ENCODE data around the gene IL17A.

The IL17A gene

DNA sequence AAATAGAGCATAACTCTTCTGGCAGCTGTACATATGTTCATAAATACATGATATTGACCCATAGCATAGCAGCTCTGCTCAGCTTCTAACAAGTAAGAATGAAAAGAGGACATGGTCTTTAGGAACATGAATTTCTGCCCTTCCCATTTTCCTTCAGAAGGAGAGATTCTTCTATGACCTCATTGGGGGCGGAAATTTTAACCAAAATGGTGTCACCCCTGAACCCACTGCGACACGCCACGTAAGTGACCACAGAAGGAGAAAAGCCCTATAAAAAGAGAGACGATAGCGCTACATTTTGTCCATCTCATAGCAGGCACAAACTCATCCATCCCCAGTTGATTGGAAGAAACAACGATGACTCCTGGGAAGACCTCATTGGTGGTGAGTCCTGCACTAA, at the start of gene IL17A:
TSS of gene IL17A (plus strand) at position 301 of the 400 bp plus-strand sequence. CDS start at position 358, 57 bp downstream.
- no peak for DNase-seq

DNA sequence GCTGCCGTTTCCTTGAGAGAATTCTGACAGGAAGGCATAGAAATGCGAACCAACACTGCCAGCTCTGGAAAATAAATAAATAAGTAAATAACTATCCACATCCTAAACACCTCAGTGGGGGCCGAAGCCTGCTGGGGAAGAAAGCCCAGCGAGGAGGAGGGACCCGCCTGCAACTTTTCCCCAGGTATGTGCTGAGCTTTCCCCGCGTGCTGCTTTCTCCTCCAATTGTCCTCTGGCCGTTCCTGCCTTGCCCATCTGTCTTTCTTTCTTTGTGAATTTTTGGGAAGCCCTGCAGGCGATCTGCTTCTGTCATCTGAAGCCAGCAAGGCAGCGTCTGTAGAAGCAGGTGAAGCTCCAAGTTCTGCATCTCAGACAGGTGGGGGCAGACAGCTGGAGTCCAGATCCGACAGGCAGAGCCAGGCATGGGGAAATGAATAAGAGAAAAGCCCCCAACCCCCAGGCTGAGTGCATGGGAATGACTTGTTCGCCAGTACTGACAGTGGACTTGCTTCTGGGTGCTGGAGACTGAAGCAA, 49.2 kb upstream of the IL17A start:
- no peak for DNase-seq

DNA sequence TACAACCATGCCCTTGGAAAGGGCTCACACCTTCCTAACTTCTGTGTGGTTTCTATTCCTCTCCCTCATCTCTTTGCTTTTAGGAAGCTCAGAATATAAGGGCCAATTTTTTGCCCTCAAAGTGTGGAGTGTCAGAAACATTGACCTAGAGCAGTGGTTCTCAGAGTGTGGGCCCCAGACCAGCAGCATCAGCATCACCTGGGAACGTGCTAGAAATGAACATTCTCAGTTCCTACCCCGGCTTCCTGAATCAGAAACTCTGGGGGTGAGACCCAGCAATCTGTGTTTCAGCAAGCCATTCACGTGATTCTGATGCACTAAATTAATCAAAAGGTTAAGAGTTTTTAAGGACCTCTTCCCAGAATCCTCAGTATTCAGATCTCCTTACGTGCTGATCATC, 47.9 kb upstream of the IL17A start:
- DNase-seq = no peak

DNA sequence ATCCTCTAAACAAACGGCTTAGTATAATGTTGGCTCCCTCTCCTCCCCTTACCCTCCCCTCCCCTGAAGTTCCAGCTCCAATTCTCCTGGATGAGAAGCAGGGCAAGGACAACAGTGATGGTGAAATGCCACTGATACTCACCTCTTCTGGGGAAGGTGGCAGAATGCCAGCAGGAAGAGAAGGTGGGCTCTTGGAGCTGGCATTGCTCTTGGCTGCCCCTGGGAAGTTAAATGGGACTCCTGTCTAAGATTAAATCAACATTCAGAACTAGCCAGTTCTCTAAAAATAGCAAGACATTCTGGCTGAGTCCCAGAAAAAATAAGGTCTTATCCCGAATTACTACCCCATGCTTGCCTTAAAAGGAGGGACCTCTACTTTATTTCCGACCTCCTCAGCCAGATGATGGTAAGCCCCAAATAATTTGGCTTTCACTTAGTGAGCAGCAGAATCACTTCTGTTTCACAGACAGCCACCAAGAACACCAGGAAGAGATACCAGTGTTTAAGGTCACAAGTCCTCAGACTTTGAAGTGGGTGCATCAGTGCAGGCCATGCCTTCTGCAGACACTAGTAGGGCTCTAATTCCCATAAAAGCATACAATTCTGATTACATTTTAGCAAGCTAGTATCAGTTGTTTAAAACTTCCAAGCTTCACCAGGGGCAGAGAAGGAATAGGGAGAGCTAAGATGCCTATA, 46.0 kb upstream of the IL17A start:
- DNase-seq = no peak

DNA sequence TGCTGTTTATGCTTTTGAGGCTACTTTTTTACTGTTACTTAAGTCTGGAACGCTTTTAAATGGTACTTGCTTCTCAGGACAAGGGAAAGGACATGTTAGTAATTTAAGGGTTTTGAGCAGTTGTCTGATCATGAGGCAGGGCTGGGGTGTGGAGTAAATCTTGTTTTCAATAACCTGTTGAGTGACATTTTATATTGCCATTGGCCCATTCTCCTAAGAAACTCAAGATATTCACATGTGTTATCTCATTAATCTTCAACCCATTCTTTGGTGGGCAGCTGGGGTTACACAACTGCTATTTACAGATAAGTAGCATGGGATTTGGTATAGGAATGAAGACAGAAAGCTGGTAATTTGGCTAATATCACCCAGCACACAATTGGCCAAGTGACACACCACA, 44.6 kb upstream of the IL17A start:
- DNase-seq = no peak

DNA sequence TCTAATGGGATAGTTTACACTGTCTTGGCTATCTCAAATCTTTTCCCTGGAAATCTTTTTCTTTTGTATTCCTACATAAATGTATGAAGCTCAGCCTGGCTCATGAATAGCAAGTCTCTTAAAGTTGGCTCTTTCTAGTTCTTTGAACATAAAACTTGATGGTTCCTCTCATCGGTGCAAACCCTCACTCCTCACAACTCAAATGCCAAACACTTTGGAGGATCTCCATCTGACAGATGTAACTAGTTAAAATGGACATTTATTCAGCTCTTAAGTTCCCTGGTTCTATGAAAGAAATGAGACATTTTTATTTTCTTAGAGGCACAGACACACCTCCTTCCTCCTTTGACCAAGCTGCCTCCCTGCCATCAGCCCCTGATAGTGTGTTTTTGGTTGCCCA, 43.6 kb upstream of the IL17A start:
- no peak for DNase-seq

DNA sequence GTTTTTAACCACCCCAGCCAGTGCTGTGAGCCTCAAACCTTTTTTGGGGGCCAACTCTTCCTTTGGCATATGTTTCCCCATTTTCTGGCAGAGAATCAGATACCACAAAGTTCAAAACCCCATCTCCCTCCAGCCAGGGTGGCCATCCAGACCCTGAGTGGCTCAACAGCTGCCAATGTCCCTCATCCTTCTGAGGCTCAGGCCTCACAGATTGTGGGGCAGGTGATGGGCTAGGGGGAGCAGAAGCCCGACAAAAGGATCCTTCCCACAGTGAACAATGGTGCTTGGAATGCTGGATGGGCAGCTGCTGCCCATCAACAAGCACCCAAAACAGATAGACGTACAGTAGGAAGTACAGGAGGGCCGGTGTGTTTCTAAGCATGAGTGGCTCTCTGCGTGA, 42.6 kb upstream of the IL17A start:
- DNase-seq = no peak

DNA sequence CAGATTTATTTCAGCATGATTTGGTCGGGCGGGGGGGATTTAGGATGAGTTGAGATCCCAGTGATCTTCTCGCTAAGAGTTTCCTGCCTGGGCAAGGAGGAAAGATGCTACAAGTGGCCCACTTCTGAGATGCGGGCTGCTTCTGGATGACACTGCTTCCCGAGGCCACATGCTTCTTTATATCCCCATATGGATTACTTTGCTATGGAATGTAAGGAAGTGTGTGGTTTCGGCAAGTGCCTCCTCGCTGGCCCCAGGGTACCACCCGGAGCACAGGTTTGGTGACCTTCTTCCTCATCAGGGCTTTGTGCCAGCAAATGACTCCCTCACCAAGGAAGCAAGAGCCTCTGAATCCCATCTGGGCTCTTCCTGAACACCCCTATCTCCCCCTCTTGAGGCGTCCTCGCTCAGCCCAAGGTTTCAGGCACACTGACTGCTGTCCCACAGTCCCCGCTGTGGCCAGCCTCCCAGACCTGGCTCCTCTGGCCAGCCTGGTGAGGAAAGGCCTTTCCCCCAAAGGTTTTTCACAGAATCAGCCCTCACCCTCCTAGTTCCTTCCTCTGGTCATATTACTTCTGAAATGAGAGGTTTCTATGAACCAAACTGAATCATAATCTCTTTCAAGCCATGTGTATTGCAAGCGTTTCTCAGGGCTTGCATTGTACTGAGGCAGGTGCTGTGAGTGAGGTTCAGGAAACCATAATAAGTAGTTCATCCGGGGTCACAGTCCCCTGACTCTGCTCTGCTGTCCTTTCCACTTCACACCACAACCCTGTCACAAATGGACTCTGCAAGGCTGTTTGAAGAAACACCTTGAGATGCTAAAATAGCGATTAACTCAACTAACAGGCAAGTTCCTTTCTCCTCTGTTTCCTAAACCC, 41.7 kb upstream of the IL17A start:
- DNase-seq = no peak

DNA sequence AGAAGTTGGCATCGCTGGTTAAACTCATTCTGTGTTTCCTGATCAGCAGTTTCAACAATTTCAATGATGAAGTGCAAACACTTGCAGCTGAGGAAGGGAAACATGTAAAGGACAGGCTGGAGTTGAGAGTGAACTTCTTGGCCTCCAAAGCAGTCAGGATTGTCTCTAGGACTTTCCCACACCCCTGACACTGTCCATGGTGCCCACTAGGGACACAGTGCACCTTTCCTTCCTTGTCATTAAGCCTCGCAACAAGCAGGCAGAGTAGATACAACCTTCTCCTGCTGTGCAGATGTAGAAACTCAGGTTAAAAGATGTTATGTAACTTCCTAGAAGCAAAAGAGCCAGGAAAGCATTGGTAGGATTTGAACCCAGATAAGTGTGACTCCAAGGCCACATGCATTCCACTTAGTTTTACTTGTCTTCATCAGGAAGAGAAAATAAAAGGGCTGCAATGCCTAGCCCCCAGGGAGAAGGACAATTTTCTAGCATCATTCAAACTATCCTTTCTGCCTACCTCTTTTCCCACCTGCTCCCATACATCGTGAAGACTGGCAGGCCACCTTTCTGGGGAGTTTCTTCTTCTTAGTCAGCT, 39.2 kb upstream of the IL17A start:
- DNase-seq = no peak

DNA sequence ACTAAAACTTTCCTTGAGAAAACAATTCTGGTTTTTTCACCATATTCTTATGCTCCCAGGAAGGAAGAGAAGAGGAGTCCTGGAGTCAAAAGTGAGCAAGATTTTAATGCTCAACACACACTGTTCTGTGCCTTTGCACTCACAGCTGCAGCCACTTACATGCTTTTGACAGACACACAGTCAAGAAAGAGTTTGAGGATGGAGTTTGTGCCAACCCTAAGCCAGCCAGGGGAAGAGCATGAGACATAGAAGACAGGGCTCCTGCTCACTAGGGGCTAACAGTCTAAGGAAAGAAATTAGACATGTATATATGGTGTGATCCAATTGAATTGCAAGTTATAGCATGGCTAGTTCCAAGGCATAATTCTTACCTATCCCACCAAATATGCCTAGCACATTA, 37.1 kb upstream of the IL17A start:
- DNase-seq = no peak

DNA sequence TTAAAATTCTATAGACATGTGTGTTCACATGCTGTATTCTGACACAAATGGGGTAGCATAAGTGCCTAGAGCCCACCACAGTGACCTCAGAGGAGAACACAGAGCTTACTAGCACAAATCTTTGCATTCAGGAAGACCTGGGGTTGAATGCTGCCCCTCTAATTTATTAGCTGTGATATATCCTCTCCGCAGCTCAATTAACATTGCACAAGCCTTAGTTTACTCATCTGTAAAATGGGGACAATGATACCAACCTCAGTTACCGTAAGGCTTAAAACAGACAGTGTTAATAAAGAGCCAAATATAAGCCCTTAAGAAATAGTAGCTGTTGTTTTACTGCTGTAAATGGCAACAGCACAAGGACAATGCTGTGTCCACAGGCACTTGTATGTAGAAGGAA, 36.2 kb upstream of the IL17A start:
- no peak for DNase-seq

DNA sequence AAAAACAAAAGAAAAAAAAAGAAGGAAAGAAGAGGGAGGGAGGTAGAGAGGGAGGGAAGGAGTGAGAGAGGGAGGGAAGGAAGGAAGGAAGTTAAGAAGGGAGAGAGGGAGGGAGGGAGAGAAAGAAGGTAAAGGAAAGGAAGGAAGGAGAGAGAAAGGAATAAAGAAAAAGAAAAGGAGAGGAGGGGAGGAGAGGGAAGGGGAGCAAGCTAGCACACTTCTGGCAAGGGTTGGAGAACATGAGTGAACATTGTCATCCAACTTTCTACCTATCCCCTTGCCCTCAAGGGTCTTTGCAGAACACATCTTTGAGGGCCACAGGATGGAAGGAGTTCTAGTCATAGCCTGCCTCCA, 34.1 kb upstream of the IL17A start:
- DNase-seq = no peak

DNA sequence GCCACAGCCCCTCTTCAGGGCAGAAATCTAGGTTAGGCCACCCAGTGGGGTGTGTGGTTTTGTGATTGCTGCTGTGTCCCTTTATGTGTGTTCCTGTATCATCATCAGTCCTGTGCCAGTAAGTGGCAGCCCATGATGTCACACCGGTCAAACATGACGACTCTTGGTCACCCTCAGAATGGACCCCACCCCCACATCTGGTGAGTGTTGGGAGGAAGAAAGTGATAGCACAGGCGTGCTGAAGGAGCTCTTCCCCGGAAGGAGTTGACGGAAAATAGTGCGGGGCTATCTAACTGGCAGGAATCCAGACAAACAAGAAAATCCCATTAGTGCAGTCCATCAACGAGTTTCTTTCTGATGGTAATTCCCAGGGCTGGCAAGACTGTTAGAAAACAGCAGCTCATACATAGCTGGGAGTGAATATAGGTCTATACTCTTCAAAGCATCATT, 33.4 kb upstream of the IL17A start:
- no peak for DNase-seq

DNA sequence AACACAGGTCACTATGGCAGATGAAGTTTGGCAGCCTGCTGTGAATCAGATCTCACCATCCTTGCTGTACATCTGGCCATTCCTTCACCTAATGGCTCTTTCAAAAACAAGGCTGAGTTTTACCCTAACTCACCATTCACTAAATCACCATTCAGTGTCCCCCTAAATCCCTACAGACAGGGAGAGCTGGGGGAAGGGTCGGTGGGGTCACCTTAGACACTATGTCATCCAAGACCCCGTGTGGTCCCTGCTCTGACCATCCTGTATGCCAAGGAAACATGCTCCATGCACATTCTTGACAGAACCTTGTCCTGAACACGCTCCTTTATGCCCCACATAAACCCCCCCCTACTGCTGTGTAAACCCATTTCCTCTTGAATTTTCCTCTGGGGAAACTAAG, 31.8 kb upstream of the IL17A start:
- DNase-seq = no peak

DNA sequence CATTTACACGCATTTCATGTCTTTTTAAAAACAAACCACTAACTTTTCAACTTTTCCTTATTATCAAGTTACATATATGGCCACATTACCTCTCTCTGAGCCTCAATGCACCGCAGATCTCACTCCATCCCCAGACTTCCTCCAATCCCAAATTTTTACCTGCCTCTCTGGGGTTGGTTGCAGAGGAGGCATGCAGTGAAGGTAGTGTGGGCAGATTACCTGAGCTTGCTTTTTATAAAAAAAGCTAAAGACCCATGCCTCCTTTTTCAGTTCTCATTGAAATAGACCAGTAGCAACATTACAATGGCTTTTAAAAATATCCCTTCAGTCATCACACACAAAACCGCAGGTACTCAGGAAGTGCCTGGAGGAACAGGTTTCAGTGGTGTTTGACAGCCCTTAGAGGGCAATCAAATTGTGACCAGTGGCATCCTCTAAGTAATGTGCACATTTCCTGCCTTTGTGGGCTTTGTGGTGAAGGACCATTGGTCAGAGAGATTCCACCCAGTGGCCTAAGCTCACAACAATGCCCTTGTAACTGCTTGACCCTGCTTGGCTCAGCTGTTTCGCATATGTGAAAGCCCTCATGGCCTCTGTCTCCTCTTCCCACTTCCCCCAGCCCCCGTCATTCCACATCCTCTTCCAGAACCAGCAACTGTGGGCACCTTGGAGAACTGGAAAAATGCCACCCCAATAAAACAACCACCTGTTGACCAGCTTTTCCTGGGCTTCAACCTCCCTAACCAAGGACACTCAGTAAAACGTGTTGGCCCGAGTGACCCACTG, 30.2 kb upstream of the IL17A start:
- no peak for DNase-seq

DNA sequence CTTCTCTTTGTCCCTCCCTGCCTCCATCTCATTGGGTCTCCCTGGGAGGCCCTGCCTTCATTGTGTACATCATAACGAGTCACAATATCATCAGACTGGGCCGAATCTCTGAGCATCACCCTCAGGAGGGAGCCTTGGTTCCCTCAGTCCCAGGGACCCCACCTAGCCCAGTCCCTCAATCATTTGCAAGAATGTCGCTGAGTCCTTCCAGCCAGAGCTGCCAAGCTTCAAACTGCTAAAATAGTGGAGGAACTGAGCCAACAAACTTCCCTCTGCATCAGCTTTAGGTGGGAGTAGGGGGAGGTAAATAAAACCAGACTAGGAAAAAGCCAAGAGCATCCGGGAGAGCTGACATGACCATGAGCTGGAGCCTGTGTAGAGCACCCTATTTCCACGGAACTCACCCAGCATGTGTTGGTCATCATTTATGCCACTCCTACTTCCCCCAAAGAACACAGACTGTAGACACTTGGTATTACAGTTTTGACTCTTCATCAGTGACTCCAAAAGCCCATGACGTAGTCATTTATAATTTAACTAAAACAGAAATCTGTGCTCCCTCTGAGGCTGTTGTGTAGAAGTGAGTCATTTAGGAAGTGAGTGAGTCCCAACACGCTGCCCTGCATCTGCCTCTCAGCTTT, 28.8 kb upstream of the IL17A start:
- DNase-seq = no peak

DNA sequence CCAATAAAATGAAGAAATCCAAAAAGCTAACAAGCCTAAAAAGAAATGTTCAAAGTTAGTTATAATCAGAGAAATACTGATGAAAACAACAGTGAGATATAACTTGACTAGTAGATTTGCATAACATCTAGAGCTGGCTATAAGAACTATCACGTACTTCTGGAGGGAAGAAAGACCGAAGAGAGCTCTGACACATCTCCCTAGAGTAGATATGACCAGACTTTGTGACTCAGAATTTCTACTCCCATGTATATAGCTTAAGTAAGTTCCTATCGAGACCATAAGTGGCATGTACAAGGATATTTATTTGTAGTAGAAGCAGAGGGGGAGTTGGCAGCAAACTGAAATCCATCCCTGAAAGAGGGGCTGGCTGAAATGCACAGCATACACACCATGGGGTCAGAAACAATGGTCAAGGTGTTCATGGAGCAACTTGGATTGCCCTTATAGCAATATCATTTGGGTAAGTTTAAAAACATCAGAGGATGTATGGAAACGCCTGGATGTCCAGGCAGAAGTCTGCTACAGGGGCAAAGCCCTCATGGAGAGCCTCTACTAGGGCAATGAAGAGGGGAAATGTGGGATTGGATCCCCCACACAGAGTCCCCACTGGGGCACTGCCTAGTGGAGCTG, 25.6 kb upstream of the IL17A start:
- DNase-seq = no peak

DNA sequence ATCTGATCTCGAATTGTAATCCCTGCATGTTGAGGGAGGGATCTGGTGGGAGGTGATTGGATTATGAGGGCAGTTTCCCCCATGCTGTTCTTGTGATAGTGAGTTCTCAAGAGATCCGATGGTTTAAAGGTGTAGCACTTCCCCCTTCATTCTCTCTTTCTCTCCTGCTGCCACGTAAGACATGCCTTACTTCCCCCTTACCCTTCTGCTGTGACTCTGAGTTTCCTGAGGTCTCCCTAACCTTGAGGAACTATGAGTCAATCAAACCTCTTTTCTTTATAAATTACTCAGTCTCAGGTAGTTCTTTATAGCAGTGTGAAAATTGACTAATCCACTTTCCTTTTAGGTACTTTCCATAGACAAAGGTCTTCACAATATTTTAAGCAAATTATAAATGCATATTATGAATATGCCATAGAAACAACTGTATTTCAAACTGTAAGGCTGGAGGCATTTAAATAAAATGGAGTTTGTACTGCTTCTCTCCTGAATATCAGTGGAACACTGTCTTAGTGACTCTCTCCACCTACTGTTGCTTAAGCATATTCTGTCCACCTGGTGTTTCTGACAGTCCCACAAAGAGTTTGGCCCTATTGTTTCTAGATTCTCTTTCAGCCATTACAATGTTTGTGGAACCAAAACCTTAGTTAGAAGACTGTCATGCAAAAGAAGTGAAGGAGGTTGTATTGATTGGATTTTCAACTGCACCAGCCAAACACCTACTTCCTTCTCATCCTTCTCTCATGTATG, 24.3 kb upstream of the IL17A start:
- no peak for DNase-seq

DNA sequence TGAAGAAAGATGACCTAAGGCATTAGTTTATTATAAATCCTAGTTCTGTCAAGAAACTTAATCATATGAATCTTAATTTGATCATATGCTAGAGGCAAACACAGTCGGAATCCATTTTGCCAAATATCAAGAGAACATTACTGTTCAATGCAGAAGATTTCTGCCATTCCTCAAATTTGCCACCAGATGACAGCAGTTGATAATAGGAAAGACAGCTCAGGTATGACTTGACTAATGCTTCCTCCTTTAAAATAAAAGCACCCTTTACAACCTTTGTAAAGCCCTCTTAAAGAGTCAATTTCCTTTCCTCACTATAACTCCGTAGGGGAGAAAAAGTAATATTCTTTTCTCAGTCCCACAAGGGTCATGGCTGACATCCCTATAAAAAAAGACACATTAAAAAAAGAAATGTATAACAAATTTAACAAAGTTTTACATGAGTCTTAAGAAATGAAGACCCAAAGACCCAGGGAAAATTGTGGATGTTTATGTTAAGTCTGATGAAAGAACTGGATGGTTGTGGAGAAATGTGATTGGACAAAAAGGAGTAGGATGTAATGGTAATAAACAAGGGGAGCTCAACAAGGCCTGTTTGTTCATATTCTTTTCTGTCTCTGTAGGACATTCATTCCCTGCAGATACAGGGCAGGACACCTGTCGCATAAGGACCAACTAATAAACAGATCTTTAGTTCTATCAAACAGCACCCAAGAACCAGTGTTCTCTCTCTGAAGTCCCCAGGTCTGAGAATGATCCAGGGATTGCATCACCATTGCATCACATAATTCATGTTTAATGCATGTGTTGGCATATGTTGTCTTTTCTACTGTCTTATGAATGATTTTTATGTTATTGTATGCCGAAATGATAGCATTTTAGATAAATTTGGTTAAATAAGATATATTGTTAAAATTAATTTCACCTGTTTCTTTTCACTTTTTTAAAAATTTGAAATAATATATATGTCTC, 23.0 kb upstream of the IL17A start:
- peak; percentile 38 for DNase-seq

Data from NCI-H345 (cell line).